IMR-90 (cell line): ENCODE results near the gene GLS. TPM values are rescaled to one million over a fixed set of nuclear protein-coding genes. Genes with fewer than 3 reads are reported as not detected.

Experiments used
- ATAC-seq: fragments of 200-7000 bp; cut with Tn5 transposase; 2 replicates; pipeline ENCODE4 v1.9.1; 2020; ENCODE audit warnings: low read depth, mild to moderate bottlenecking, moderate library complexity
- BruUV-seq: library from RNA; stranded (reverse); fragments of 400-500 nt; replicated peaks from 2 replicates; lab custom pipeline; 2021; lab: Mats Ljungman, UMichigan
- CTCF ChIA-PET: fragments of 300-600 bp; formaldehyde crosslinking; extraction: SDS; loops from one replicate; lab custom pipeline; 2021; ENCODE audit warnings: antibody characterized with exemption; lab: Yijun Ruan, JAX
- POLR2A ChIA-PET: fragments of 300-600 bp; sonication (Branson Sonifier 250); formaldehyde crosslinking; loops from one replicate; lab custom pipeline; 2022; ENCODE audit warnings: antibody characterized with exemption; ENCODE audit not compliant: unreplicated experiment; lab: Charles Lee
- DNase-seq: peaks from one replicate; pipeline ENCODE4 v3.0.0; 2013
- H2AFZ ChIP-seq: replicated peaks from 2 replicates; pipeline ENCODE3; 2013; ENCODE audit warnings: low read length, mild to moderate bottlenecking; ENCODE audit not compliant: poor library complexity
- H2AK5ac ChIP-seq: 2 replicates; pipeline ENCODE4 v1.6.1; 2013; ENCODE audit warnings: low read depth, low read length, inconsistent platforms
- H2AK9ac ChIP-seq: replicated peaks from 2 replicates; pipeline ENCODE3; 2013; ENCODE audit warnings: mild to moderate bottlenecking, low read depth, low read length, moderate library complexity; ENCODE audit not compliant: poor library complexity
- H2BK120ac ChIP-seq: 2 replicates; pipeline ENCODE4 v1.6.1; 2013; ENCODE audit warnings: low read depth, low read length, inconsistent platforms
- H2BK15ac ChIP-seq: 3 replicates; pipeline ENCODE4 v1.6.1; 2013; ENCODE audit warnings: low read depth, low read length, inconsistent platforms
- H2BK20ac ChIP-seq: 2 replicates; pipeline ENCODE4 v1.6.1; 2013; ENCODE audit warnings: low read depth, mild to moderate bottlenecking, inconsistent platforms, low read length, moderate library complexity
- H2BK5ac ChIP-seq: 2 replicates; pipeline ENCODE4 v1.6.1; 2013; ENCODE audit warnings: mild to moderate bottlenecking, low read depth, low read length, inconsistent platforms; ENCODE audit not compliant: poor library complexity, severe bottlenecking
- H3K14ac ChIP-seq: replicated peaks from 2 replicates; pipeline ENCODE4 v1.6.1; 2013; ENCODE audit warnings: low read depth, low read length, inconsistent platforms
- H3K18ac ChIP-seq: 2 replicates; pipeline ENCODE4 v1.6.1; 2013; ENCODE audit warnings: low read depth, low read length, control low read depth
- H3K23ac ChIP-seq: 2 replicates; pipeline ENCODE4 v1.6.1; 2013; ENCODE audit warnings: low read depth, low read length, inconsistent platforms
- H3K27ac ChIP-seq: 2 replicates; pipeline ENCODE4 v1.5.1; 2013; ENCODE audit warnings: mild to moderate bottlenecking, control low read depth, low read length; ENCODE audit not compliant: insufficient read depth
- H3K27me3 ChIP-seq: 2 replicates; pipeline ENCODE4 v1.6.1; 2013; ENCODE audit warnings: low read length; ENCODE audit not compliant: control insufficient read depth, insufficient read depth
- H3K36me3 ChIP-seq: 2 replicates; pipeline ENCODE4 v1.6.1; 2013; ENCODE audit warnings: low read length, mixed read lengths; ENCODE audit not compliant: control insufficient read depth, insufficient read depth
- H3K4ac ChIP-seq: 2 replicates; pipeline ENCODE4 v1.6.1; 2013; ENCODE audit warnings: low read depth, low read length, inconsistent platforms
- H3K4me1 ChIP-seq: 2 replicates; pipeline ENCODE4 v1.6.1; 2013; ENCODE audit warnings: low read length, mixed read lengths; ENCODE audit not compliant: control insufficient read depth, insufficient read depth
- H3K4me2 ChIP-seq: 2 replicates; pipeline ENCODE4 v1.6.1; 2013; ENCODE audit warnings: low read depth, mild to moderate bottlenecking, control low read depth, low read length, moderate library complexity
- H3K4me3 ChIP-seq: 2 replicates; pipeline ENCODE4 v1.5.1; 2013; ENCODE audit warnings: low read depth, mild to moderate bottlenecking, control low read depth, low read length, moderate library complexity; ENCODE audit not compliant: insufficient read depth
- H3K56ac ChIP-seq: 2 replicates; pipeline ENCODE4 v1.6.1; 2013; ENCODE audit warnings: low read length, inconsistent platforms; ENCODE audit not compliant: insufficient read depth; ENCODE audit errors: extremely low read depth
- H3K79me1 ChIP-seq, 2 experiments: 2 replicates each; pipeline ENCODE4 v1.6.1; 2013; ENCODE audit warnings: low read length in 2 of 2, inconsistent platforms in 1 of 2, low read depth in 1 of 2
- H3K9ac ChIP-seq: 2 replicates; pipeline ENCODE4 v1.6.1; 2013; ENCODE audit warnings: low read depth, low read length, control low read depth
- H3K9me1 ChIP-seq: 2 replicates; pipeline ENCODE4 v1.6.1; 2013; ENCODE audit warnings: low read length, inconsistent platforms; ENCODE audit not compliant: insufficient read depth
- H3K9me3 ChIP-seq: 2 replicates; pipeline ENCODE4 v1.6.1; 2013; ENCODE audit warnings: low read length; ENCODE audit not compliant: control insufficient read depth, insufficient read depth
- H4K20me1 ChIP-seq: 2 replicates; pipeline ENCODE4 v1.6.1; 2013; ENCODE audit warnings: low read length, inconsistent platforms; ENCODE audit not compliant: insufficient read depth
- H4K5ac ChIP-seq: 2 replicates; pipeline ENCODE4 v1.6.1; 2013; ENCODE audit warnings: mild to moderate bottlenecking, low read depth, low read length, control low read depth
- H4K8ac ChIP-seq, 2 experiments: 2 replicates each; pipeline ENCODE4 v1.6.1; 2013; ENCODE audit warnings: low read depth in 2 of 2, low read length in 2 of 2, control low read depth in 1 of 2, inconsistent platforms in 1 of 2
- H4K91ac ChIP-seq: 2 replicates; pipeline ENCODE4 v1.6.1; 2013; ENCODE audit warnings: low read depth, low read length, inconsistent platforms; ENCODE audit not compliant: insufficient read depth
- CEBPB ChIP-seq: IDR thresholded peaks from 2 replicates; pipeline ENCODE4 v1.6.1; 2012; ENCODE audit warnings: low read depth, low read length, improper control_type of control experiment
- ELK1 ChIP-seq: fragments of 150-350 bp; IDR thresholded peaks from 2 replicates; pipeline ENCODE4 v1.6.1; 2016; ENCODE audit warnings: low read depth, mild to moderate bottlenecking, low read length, moderate library complexity, borderline replicate concordance
- RCOR1 ChIP-seq: IDR thresholded peaks from 2 replicates; pipeline ENCODE4 v1.6.1; 2012; ENCODE audit warnings: mild to moderate bottlenecking, low read length, improper control_type of control experiment; ENCODE audit not compliant: insufficient replicate concordance
- WGBS, 2 experiments: methylation state at CpG; one replicate each; pipeline versions ENCODE4 v1.1.5 to v1.1.7; 2013; ENCODE audit warnings: missing lambda C conversion rate in 2 of 2; ENCODE audit not compliant: insufficient read length in 1 of 2; ENCODE audit errors: extremely low coverage in 2 of 2; 5-methylcytosine and 5-hydroxymethylcytosine counted together
- dilution Hi-C: fragments of 300-500 bp; cut with HindIII; formaldehyde crosslinking; loops from one replicate; pipeline ENCODE4 v1.14.3; 2018; ENCODE audit warnings: low sequenced_read_pairs; ENCODE audit not compliant: unreplicated experiment
- in situ Hi-C: fragments of 300-500 bp; cut with MboI; formaldehyde crosslinking; loops from 3 replicates; pipeline ENCODE4 v1.14.3; 2019; ENCODE audit warnings: low sequenced_read_pairs, inconsistent platforms, mixed read lengths
- intact Hi-C: fragments of 100-400 bp; cut with micrococcal nuclease; formaldehyde crosslinking; loops from 2 replicates; pipeline ENCODE4 v1.10.0; 2022
- polyA plus RNA-seq, 3 experiments: library from polyadenylated mRNA; depleted of rRNA; stranded (reverse); fragments of >200 nt; gene quantifications; 2 replicates each; pipeline ENCODE4 v1.2.3, GENCODE V29; 2012; ENCODE audit warnings: low replicate concordance in 1 of 3
- total RNA-seq: library from RNA; depleted of rRNA; stranded (reverse); fragments of >200 nt; gene quantifications from 2 replicates; pipeline ENCODE4 v1.2.3, GENCODE V29; 2012

Gene GLS
- total and polyA plus RNA-seq, 2 of the 4 experiments (the other 2 are of a cell fraction), result 87.5 to 130 TPM

GRCh38 chr2:190922376-190922775 is 41.8 kb downstream of the GLS start:
- Histone ChIP-seq H3K9ac (no peak overlapping the region), H4K91ac (no peak overlapping the region), H3K23ac (no peak overlapping the region), H3K27ac (no peak overlapping the region), H3K14ac (no peak overlapping the region), H3K18ac (no peak overlapping the region), H3K4me3 (no peak overlapping the region), H2BK120ac (no peak overlapping the region), H3K79me1 (peaks cover 13 to 39% of the 10 kb centered on the region in 2 experiments), H2BK5ac (no peak overlapping the region), H3K4me1 (no peaks in the 10 kb centered on the region; the same call in 1 of the 2 replicates), H3K4me2 (no peak overlapping the region), H2BK20ac (no peak overlapping the region), H4K8ac (no peak overlapping the region), H3K36me3 (peaks cover 24% of the 10 kb centered on the region), H3K27me3 (no peaks in the 10 kb centered on the region), H3K9me3 (0 out of 2 replicates have a peak, but pooled peaks cover 2% of the 10 kb centered on the region), H3K56ac (no peak overlapping the region), H2AK9ac (no peak overlapping the region), H4K20me1 (peaks cover 3% of the 10 kb centered on the region; the same call in 1 of the 2 replicates), H2AK5ac (no peak overlapping the region), H4K5ac (no peak overlapping the region), H3K9me1 (0 out of 2 replicates have a peak, but pooled peaks cover 5% of the 10 kb centered on the region), H2AFZ (no peak overlapping the region), H2BK15ac (no peak overlapping the region), H3K4ac (no peak overlapping the region)
- ATAC-seq (no peak), DNase-seq (no peak)
- CTCF ChIA-PET, result no interaction called here
- intact Hi-C loops, result no loop called here
- no CpG with 5 or more reads among the region's 1 CpG for WGBS, 2 experiments
- dilution Hi-C loops, result no loop called here
- TF ChIP-seq CEBPB (no peak), ELK1 (no peak), RCOR1 (no peak)
- POLR2A ChIA-PET, result no interaction called here
- no TSS peak for BruUV-seq
- in situ Hi-C loops, result no loop called here
